ENCODE results near the gene DNAJC30. TPM values are rescaled to one million over a fixed set of nuclear protein-coding genes. Genes with fewer than 3 reads are reported as not detected.

The DNAJC30 gene
- total and polyA plus RNA-seq, 2 experiments from 2014 or later, result 2.8 to 5.6 TPM

DNA sequence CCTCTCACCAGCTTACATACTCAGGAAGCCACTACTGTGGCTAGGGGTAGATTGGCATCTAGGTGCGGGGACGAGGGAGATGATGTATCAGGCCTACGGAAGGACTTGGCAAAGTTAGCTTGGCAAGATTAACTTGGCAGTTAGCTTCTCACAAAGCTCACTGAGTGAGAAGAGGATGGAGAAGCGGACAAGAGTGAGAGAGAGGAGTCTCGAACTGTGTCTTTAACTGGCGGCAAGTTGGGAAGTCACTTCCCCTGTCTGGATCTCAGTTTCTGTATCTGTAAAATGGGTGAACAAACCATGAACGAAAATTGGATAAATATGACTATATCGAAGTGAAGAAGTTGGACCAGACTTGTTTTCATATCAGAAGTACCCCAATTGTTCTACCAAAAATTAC, 49.4 kb downstream of the DNAJC30 start (continued):
- TF ChIP-seq, protein P1, sequence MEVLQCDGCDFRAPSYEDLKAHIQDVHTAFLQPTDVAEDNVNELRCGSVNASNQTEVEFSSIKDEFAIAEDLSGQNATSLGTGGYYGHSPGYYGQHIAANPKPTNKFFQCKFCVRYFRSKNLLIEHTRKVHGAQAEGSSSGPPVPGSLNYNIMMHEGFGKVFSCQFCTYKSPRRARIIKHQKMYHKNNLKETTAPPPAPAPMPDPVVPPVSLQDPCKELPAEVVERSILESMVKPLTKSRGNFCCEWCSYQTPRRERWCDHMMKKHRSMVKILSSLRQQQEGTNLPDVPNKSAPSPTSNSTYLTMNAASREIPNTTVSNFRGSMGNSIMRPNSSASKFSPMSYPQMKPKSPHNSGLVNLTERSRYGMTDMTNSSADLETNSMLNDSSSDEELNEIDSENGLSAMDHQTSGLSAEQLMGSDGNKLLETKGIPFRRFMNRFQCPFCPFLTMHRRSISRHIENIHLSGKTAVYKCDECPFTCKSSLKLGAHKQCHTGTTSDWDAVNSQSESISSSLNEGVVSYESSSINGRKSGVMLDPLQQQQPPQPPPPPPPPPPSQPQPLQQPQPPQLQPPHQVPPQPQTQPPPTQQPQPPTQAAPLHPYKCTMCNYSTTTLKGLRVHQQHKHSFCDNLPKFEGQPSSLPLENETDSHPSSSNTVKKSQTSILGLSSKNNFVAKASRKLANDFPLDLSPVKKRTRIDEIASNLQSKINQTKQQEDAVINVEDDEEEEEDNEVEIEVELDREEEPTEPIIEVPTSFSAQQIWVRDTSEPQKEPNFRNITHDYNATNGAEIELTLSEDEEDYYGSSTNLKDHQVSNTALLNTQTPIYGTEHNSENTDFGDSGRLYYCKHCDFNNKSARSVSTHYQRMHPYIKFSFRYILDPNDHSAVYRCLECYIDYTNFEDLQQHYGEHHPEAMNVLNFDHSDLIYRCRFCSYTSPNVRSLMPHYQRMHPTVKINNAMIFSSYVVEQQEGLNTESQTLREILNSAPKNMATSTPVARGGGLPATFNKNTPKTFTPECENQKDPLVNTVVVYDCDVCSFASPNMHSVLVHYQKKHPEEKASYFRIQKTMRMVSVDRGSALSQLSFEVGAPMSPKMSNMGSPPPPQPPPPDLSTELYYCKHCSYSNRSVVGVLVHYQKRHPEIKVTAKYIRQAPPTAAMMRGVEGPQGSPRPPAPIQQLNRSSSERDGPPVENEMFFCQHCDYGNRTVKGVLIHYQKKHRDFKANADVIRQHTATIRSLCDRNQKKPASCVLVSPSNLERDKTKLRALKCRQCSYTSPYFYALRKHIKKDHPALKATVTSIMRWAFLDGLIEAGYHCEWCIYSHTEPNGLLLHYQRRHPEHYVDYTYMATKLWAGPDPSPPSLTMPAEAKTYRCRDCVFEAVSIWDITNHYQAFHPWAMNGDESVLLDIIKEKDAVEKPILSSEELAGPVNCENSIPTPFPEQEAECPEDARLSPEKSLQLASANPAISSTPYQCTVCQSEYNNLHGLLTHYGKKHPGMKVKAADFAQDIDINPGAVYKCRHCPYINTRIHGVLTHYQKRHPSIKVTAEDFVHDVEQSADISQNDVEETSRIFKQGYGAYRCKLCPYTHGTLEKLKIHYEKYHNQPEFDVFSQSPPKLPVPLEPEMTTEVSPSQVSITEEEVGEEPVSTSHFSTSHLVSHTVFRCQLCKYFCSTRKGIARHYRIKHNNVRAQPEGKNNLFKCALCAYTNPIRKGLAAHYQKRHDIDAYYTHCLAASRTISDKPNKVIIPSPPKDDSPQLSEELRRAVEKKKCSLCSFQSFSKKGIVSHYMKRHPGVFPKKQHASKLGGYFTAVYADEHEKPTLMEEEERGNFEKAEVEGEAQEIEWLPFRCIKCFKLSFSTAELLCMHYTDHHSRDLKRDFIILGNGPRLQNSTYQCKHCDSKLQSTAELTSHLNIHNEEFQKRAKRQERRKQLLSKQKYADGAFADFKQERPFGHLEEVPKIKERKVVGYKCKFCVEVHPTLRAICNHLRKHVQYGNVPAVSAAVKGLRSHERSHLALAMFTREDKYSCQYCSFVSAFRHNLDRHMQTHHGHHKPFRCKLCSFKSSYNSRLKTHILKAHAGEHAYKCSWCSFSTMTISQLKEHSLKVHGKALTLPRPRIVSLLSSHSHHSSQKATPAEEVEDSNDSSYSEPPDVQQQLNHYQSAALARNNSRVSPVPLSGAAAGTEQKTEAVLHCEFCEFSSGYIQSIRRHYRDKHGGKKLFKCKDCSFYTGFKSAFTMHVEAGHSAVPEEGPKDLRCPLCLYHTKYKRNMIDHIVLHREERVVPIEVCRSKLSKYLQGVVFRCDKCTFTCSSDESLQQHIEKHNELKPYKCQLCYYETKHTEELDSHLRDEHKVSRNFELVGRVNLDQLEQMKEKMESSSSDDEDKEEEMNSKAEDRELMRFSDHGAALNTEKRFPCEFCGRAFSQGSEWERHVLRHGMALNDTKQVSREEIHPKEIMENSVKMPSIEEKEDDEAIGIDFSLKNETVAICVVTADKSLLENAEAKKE (CRISPR knock-in tag; IDR thresholded peaks at IDR 0.05), result no peak
- TF ChIP-seq, protein P2, sequence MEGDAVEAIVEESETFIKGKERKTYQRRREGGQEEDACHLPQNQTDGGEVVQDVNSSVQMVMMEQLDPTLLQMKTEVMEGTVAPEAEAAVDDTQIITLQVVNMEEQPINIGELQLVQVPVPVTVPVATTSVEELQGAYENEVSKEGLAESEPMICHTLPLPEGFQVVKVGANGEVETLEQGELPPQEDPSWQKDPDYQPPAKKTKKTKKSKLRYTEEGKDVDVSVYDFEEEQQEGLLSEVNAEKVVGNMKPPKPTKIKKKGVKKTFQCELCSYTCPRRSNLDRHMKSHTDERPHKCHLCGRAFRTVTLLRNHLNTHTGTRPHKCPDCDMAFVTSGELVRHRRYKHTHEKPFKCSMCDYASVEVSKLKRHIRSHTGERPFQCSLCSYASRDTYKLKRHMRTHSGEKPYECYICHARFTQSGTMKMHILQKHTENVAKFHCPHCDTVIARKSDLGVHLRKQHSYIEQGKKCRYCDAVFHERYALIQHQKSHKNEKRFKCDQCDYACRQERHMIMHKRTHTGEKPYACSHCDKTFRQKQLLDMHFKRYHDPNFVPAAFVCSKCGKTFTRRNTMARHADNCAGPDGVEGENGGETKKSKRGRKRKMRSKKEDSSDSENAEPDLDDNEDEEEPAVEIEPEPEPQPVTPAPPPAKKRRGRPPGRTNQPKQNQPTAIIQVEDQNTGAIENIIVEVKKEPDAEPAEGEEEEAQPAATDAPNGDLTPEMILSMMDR (conservative IDR thresholded peaks at IDR 0.05; ENCODE audit: low read depth in 2 of 2), result no peak
- TF ChIP-seq EZH2 (IDR thresholded peaks at IDR 0.05; ENCODE audit: low read depth, unreplicated experiment) (no peak), EZH2phosphoT487 (IDR thresholded peaks at IDR 0.05; ENCODE audit: unreplicated experiment) (no peak), ZNF114 (CRISPR knock-in tag; IDR thresholded peaks at IDR 0.05) (no peak)
- TF ChIP-seq, protein P3, sequence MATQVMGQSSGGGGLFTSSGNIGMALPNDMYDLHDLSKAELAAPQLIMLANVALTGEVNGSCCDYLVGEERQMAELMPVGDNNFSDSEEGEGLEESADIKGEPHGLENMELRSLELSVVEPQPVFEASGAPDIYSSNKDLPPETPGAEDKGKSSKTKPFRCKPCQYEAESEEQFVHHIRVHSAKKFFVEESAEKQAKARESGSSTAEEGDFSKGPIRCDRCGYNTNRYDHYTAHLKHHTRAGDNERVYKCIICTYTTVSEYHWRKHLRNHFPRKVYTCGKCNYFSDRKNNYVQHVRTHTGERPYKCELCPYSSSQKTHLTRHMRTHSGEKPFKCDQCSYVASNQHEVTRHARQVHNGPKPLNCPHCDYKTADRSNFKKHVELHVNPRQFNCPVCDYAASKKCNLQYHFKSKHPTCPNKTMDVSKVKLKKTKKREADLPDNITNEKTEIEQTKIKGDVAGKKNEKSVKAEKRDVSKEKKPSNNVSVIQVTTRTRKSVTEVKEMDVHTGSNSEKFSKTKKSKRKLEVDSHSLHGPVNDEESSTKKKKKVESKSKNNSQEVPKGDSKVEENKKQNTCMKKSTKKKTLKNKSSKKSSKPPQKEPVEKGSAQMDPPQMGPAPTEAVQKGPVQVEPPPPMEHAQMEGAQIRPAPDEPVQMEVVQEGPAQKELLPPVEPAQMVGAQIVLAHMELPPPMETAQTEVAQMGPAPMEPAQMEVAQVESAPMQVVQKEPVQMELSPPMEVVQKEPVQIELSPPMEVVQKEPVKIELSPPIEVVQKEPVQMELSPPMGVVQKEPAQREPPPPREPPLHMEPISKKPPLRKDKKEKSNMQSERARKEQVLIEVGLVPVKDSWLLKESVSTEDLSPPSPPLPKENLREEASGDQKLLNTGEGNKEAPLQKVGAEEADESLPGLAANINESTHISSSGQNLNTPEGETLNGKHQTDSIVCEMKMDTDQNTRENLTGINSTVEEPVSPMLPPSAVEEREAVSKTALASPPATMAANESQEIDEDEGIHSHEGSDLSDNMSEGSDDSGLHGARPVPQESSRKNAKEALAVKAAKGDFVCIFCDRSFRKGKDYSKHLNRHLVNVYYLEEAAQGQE (IDR thresholded peaks at IDR 0.05; ENCODE audit: unreplicated experiment), result no peak
